SIG-M5 (cell line): ENCODE results near the gene ATR.
"Not testable (repeated sequence)": the region's sequence is repeated elsewhere in the genome, so short reads cannot be mapped to it uniquely, and the experiment has no call there.

Experiments
- DNase-seq: peaks from one replicate; lab custom pipeline; 2025; lab: John Stamatoyannopoulos, UW

Gene ATR

GRCh38 chr3:142578329-142579223 is at the start of gene ATR:
ATR (minus strand) TSS chr3:142578733; CDS start chr3:142578704, 29 bp downstream.
- peak; percentile 80 for DNase-seq

DNA sequence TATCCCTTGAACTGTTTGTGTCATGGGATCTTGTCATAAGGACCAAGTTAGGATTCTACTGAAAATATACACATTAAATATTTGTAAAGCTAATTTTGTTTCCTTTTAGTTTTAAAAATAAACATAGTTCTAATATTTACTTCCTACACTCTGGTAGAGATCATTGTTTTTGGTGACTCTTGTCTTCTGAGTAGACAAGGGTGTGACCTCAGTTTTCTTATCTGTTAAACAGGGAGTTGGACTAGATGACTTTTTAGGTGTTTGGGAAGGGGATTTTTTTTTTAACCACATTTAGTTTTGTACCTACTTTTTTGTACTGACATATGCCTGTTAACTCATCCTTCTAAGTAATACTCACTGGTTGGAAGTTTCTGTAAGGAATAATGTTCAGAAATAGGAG is 48.4 kb upstream of the ATR start:
- DNase-seq: no peak

- no peak for DNase-seq
Observed at GRCh38 chr3:142625153-142625440, 46.6 kb upstream of the ATR start.

DNA sequence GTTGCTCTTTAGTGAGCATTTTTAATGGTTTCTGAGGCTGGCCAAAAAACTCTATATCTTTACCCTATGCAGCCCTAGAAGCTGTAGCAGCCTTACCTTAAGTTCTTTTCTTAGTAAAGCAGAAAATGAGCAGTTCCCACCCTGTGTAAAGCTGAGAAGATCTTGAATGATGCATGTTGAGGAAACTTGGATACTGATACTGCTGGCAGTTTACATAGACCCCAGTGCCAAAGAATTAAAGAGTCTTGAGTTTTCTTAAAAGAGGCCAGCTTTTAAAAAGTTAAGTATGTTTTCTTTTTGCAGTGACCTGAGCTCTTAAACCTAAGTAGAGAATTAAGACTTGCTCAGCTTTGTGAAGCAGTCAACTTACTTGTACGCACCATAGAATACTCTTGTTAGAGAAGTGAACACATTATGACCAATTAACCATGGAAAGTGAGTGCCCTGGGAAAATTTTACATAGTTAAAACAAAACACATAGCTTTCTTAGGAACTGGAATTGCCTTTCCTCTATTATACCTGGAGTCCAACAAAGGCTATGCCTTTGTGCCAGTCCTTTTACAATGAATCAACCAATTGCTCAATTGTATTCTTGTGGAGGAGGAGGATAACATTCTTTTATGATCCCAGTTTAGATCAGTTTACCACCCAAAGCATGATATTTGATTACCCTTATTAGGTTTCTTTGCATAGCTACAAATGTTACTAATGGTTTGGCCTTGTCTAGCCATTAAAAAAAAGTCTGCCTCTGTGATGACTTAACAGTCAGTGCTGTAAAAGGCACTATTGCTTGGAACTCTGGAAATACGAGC is 46.0 kb upstream of the ATR start:
- no peak for DNase-seq

- DNase-seq: no peak
Observed at GRCh38 chr3:142623194-142623593, 44.7 kb upstream of the ATR start.

DNA sequence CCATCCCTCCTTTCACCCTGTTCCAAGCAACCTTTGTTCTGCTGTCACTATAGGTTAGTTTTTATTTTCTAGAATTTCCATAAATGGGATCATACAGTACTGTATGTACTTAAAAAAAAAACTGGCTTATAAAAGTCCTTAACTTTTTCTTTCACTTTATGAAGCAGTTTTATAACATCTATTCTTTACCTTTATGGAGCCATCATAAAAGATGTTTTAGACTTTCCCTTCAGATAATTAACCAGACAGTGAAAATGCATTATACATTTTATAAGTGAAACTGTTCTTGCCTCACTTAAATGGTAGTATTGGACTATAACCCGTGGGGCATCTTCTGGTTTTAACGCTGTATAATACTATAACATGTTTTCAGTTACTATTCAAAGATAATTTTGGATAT is 43.9 kb upstream of the ATR start:
- no peak for DNase-seq

DNA sequence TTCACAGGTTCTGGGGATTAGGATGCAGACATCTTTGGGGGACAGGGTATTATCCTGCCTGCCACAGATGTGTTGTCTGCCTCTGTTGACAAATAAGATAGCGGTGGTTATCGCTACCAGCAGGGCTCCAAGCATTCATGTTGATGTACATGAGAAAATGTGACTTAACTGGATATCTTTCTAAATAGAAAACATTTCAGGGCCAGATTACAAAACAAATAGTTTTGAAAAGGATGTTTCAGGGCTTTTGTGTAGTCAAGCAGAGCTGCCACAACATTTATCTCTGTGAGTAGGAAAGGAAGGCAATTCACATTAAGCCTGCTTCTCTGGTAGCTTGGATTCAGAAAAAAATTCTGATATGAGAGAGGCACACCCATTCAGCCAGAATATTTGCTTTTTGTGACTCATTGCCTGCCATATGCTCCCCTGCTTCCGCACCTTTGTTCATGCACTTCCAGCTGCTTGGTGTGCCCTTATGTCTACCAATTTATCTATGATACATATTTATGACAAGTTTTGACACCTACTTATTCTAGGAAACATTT is 40.5 kb upstream of the ATR start:
- DNase-seq: no peak

GRCh38 chr3:142615171-142615570 is 36.6 kb upstream of the ATR start:
- DNase-seq: no peak

DNA sequence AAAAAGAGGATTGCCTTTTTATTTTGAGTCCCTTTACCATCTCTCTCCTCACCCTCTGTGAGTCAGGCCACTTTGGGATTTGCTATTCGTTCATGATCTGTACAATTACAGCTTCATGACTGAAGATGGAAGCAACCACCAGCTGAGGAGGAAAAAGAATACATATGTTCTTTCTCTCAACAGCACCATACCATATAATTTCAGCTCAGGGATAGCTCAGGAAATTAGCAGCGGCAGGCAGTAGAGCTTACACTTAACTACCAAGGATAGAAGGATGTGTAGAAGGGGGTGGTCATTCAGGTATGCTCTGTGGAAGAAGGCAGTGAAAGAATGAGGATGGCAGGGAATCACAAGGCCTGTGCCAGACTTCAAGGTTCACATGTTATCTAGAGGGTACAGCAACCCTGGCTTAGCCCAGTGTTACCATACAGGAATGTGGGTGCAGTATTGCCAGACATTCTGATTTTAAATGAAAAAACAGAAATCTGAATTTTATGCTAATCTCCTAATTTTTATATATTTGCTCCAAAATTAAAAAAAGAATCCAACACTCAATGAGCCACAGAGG is 35.6 kb upstream of the ATR start:
- DNase-seq: no peak

- no peak for DNase-seq
Observed at GRCh38 chr3:142613491-142613890, 35.0 kb upstream of the ATR start.

DNA sequence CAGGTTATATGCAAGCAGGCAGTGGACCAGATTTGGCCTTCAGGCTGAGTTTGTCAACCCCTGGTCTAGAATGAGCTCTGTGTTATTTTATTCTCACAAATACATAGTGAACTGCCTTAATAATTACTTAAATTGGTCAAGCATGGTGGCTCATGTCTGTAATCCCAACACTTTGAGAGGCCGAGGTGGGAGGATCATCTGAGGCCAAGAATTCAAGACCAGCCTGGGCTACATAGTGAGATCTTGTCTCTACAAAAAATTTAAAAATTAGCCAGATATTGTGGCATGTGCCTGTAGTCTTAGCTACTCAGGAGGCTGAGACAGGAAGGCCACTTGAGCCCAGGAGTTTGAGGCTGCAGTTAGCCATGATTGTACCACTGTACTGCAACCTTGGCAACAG is 32.7 kb upstream of the ATR start:
- DNase-seq: no peak

DNA sequence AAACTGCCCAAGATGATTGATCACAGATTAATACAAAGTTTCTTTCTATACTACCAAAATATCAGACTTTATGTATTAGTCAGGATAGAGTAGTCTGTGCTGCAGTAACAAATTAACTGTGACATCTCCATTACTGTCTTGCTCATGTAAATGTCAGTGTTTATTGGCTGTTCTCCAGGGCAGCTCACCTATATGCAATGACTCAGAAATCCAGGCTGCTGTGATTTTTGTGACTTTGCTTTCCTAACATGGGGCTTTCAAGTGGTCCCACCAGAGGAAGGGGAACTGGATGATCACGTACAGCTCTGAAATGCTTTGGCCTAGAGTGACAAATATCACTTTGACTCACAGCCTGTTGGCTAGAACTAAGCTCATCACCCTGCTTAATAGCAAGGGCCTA is 30.6 kb upstream of the ATR start:
- DNase-seq: no peak

DNA sequence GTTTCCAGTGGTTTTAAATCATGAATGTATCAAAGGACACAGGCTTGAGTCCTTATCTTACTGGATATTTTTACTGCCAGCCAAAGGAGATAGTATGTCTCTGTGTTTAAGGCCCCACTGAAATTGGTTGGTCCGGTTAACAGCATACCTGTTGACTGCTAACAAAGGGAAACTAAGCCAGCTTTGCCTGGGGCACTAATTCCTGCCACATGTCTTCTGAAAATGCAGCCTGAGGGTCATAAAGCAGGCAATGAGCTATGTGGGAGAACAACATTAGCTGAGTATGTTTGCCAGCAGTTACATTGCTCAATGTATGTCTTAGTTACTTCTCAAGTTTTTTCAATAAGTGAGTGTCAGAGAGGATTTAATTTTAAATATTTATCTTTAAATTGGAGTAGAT is 30.1 kb upstream of the ATR start:
- no peak for DNase-seq

DNA sequence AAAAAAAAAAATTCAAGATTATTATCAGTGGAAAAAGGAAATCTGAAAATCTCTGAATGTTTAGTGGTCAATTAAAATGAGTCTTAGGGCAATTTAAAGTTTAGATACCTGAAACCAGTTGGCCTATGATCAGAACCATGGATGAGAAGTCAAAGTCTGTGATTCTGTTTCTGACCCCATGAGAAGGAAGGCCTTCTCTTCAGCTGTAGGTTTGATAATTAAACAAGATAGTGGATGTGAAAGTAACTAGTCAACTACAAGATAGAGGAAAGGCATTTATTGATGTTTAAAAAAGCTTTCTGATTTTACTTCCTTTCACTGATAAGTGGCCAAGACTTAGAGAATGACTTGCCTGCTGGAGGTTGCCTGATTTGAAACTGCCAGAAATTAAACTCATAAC is 26.4 kb upstream of the ATR start:
- no peak for DNase-seq

DNA sequence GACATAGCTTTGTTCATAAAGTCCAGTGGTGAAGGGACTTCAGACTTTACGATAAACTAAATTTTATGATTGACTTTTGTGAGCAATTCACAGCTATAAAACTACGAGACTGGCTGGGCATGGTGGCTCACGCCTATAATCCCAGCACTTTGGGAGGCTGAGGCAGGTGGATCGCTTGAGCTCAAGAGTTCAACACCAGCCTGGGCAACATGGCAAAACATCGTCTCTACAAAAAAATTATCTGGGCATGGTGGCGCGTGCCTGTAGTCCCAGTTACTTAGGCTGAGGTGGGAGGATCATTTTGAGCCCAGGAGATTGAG is 24.8 kb upstream of the ATR start:
- DNase-seq: not testable (repeated sequence)

DNA sequence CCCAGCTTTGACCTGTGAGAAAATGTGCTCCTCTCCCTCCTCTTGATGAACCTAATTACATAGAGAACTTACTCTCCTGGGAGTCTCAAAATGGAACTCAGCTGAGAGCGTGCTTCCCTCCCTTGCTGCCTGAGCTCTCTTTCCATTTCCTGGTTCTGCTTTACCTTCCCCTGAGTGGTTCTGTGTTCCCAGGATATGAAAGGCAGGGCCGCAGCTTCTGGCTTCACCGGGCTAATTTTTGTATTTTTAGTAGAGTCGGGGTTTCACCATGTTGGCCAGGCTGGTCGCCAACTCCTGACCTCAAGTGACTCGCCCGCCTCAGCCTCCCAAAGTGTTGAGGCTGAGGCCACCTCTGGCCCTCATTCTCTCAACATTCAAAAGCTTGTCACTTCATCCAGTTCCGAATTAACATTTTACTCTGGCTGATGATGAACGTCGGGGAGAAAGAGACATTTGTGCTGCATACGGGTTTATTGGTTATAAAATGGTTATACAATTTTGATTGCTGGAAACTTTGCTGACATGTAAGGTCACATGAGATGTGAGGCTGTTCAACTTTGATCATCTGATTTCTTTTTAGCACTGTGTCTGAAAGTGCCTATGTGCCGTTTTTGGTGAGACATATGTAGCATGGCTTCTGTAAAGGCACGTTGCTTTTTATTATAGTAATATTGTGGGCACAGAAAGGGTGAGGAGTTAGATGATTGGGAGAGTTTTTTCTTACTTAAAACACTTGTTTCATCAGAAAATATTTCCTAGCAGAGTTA is 24.3 kb upstream of the ATR start:
- no peak for DNase-seq

GRCh38 chr3:142601713-142602112 is 23.2 kb upstream of the ATR start:
- DNase-seq: no peak

- DNase-seq: no peak
Observed at GRCh38 chr3:142597906-142598305, 19.4 kb upstream of the ATR start.

GRCh38 chr3:142596726-142597088 is 18.2 kb upstream of the ATR start:
- no peak for DNase-seq

GRCh38 chr3:142595951-142596725 is 17.6 kb upstream of the ATR start, which contains the start of gene PLS1:
PLS1 (plus strand) TSS chr3:142596393; CDS start chr3:142664238, 67,845 bp downstream.
- DNase-seq: no peak

DNA sequence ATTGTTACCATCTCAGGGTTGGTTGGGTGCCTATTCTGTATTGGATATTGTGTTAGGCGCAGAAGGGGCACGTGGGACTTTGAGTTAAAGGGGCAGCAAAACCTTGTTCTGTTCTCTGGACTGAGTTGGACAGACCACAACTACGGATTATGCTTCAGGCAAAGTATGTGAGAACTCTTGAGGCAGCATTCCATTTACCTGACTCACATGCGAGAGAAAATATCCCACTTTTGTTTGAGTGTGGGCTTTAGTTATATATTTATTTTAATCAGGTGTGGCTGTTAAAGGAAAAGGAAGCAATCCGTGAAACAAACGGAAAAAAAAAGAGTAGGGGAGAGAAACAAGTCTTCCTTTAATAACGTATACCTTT is 17.0 kb upstream of the ATR start:
- DNase-seq: no peak
